HepG2 (cell line): Measurements from ENCODE around the gene ZNF503. TPM values are rescaled to one million over a fixed set of nuclear protein-coding genes. Genes with fewer than 3 reads are reported as not detected.

Source experiments
- ATAC-seq: fragments of 200-7000 bp; cut with Tn5 transposase; 3 replicates; pipeline ENCODE4 v1.9.1; 2020; ENCODE audit warnings: mild to moderate bottlenecking, moderate library complexity
- BruUV-seq: library from RNA; stranded (reverse); fragments of 400-500 nt; replicated peaks from 2 replicates; lab custom pipeline; 2021; lab: Mats Ljungman, UMichigan
- CTCF ChIA-PET: fragments of 300-600 bp; formaldehyde crosslinking; extraction: SDS; loops from one replicate; lab custom pipeline; 2021; ENCODE audit warnings: low total read pairs, inconsistent platforms, low intra/inter-chr PET ratio; lab: Yijun Ruan, JAX
- POLR2A ChIA-PET: fragments of 350-600 bp; sonication (Branson Sonifier 250); formaldehyde crosslinking; loops from one replicate; lab custom pipeline; 2020; ENCODE audit warnings: antibody characterized with exemption, inconsistent platforms; lab: Yijun Ruan, JAX
- DNase-seq: peaks from one replicate; pipeline ENCODE4 v3.0.0-alpha.2; 2015; ENCODE audit warnings: low spot score
- FAIRE-seq: peaks from 3 replicates; lab custom pipeline; 2011; peaks lifted over from hg19 to GRCh38; lab: Jason Lieb, UNC
- H2AFZ ChIP-seq: one replicate; pipeline ENCODE4 v1.6.1; 2011; ENCODE audit warnings: low read length, inconsistent platforms
- H3K27ac ChIP-seq: fragments of 300-600 bp; 3 replicates; pipeline ENCODE4 v1.8.0; 2011; ENCODE audit warnings: mixed run types, mild to moderate bottlenecking, mixed read lengths, low read length, inconsistent platforms; ENCODE audit not compliant: insufficient read depth; ENCODE audit errors: extremely low read length
- H3K27me3 ChIP-seq, 2 experiments: fragments of 200-600 bp in 1 of 2; 2 replicates in 1 of 2; 3 replicates in 1 of 2; pipeline versions ENCODE4 v1.6.0 to v1.8.0; 2011; ENCODE audit warnings: low read length in 2 of 2, mild to moderate bottlenecking in 2 of 2, moderate library complexity in 2 of 2, inconsistent platforms in 1 of 2; ENCODE audit not compliant: insufficient read depth in 2 of 2, control insufficient read depth in 1 of 2
- H3K36me3 ChIP-seq, 2 experiments: fragments of 200-600 bp in 1 of 2; replicated peaks in 1 of 2; 2 replicates in 1 of 2; 3 replicates in 1 of 2; pipeline versions ENCODE4 v1.5.1 to v1.8.0; 2011; ENCODE audit warnings: low read length in 2 of 2, inconsistent platforms in 1 of 2; ENCODE audit not compliant: insufficient read depth in 2 of 2, control insufficient read depth in 1 of 2
- H3K4me1 ChIP-seq: 2 replicates; pipeline ENCODE4 v1.5.1; 2012; ENCODE audit warnings: low read length, inconsistent platforms; ENCODE audit not compliant: insufficient read depth
- H3K4me2 ChIP-seq: 2 replicates; pipeline ENCODE4 v1.6.0; 2011; ENCODE audit warnings: low read depth, low read length, inconsistent platforms
- H3K4me3 ChIP-seq, 3 experiments: fragments of 200-600 bp in 1 of 3; sonication (generic), shearing (Covaris generic) in 1 of 3; replicated peaks in 1 of 3; 2 replicates each; pipeline ENCODE4 v1.5.1; 2011 to 2016; ENCODE audit warnings: low read length in 3 of 3, inconsistent platforms in 2 of 3, low read depth in 2 of 3, mild to moderate bottlenecking in 2 of 3, control low read depth in 1 of 3, mixed read lengths in 1 of 3; ENCODE audit not compliant: insufficient read depth in 1 of 3
- H3K79me2 ChIP-seq: one replicate; pipeline ENCODE4 v1.6.1; 2011; ENCODE audit warnings: low read length, inconsistent platforms; ENCODE audit not compliant: insufficient read depth
- H3K9ac ChIP-seq: 2 replicates; pipeline ENCODE4 v1.6.0; 2011; ENCODE audit warnings: mild to moderate bottlenecking, low read depth, low read length, inconsistent platforms; ENCODE audit not compliant: insufficient read depth
- H3K9me3 ChIP-seq: 2 replicates; pipeline ENCODE4 v1.5.1; 2012; ENCODE audit warnings: mild to moderate bottlenecking, low read length
- H4K20me1 ChIP-seq: 2 replicates; pipeline ENCODE4 v1.6.0; 2011; ENCODE audit warnings: inconsistent platforms, mild to moderate bottlenecking, low read length, moderate library complexity; ENCODE audit not compliant: insufficient read depth
- ETV5 ChIP-seq: IDR thresholded peaks from 2 replicates; pipeline ENCODE4 v1.6.1; 2018; ENCODE audit warnings: missing biosample characterization, missing genetic modification reagents, inconsistent platforms, borderline replicate concordance
- FOSL2 ChIP-seq: sonication (generic); formaldehyde crosslinking; IDR thresholded peaks from 2 replicates; pipeline ENCODE4 v1.4.0; 2020; ENCODE audit warnings: missing genetic modification reagents
- GTF3A ChIP-seq: sonication (generic); formaldehyde crosslinking; conservative IDR thresholded peaks from 2 replicates; pipeline ENCODE4 v1.4.0; 2020; ENCODE audit warnings: mild to moderate bottlenecking, missing genetic modification reagents
- HOMEZ ChIP-seq: IDR thresholded peaks from 2 replicates; pipeline ENCODE4 v1.6.1; 2016; ENCODE audit warnings: low read depth
- LCORL ChIP-seq, 2 experiments: fragments of 450-650 bp in 1 of 2; sonication (generic) in 1 of 2; formaldehyde crosslinking in 1 of 2; IDR thresholded peaks; 2 replicates each; pipeline versions ENCODE4 v1.5.0 to v1.6.1; 2017 to 2020; ENCODE audit warnings: antibody characterized with exemption in 1 of 2, missing genetic modification reagents in 1 of 2
- MED1 ChIP-seq: sonication (generic); formaldehyde crosslinking; IDR thresholded peaks from 2 replicates; pipeline ENCODE4 v1.4.0; 2020; ENCODE audit warnings: missing genetic modification reagents
- RARA ChIP-seq: IDR thresholded peaks from 2 replicates; pipeline ENCODE4 v1.6.1; 2016; ENCODE audit warnings: missing genetic modification reagents, missing compliant biosample characterization
- RFXANK ChIP-seq: IDR thresholded peaks from 2 replicates; pipeline ENCODE4 v1.6.1; 2016
- SALL1 ChIP-seq: sonication (generic); formaldehyde crosslinking; IDR thresholded peaks from 2 replicates; pipeline ENCODE4 v1.8.0; 2022; ENCODE audit warnings: mild to moderate bottlenecking, missing genetic modification reagents
- SAP130 ChIP-seq: IDR thresholded peaks from 2 replicates; pipeline ENCODE4 v1.6.1; 2016; ENCODE audit warnings: low read depth
- SRSF9 ChIP-seq: fragments of 200-400 bp; formaldehyde crosslinking; IDR thresholded peaks from 2 replicates; pipeline ENCODE4 v1.6.1; 2018; ENCODE audit warnings: borderline replicate concordance, mild to moderate bottlenecking, low read depth, low read length; ENCODE audit not compliant: insufficient read depth, poor library complexity, severe bottlenecking
- ZNF687 ChIP-seq: sonication (generic); formaldehyde crosslinking; IDR thresholded peaks from 2 replicates; pipeline ENCODE4 v1.5.1; 2020; ENCODE audit warnings: mild to moderate bottlenecking, missing genetic modification reagents, moderate library complexity
- ZSCAN22 ChIP-seq: sonication (generic); formaldehyde crosslinking; IDR thresholded peaks from 2 replicates; pipeline ENCODE4 v1.4.0; 2020; ENCODE audit warnings: mild to moderate bottlenecking, missing genetic modification reagents
- WGBS: methylation state at CpG from one replicate; pipeline ENCODE4 v1.1.6; 2017; ENCODE audit warnings: low lambda C conversion rate; 5-methylcytosine and 5-hydroxymethylcytosine counted together
- in situ Hi-C: cut with HindIII; loops from 2 replicates; pipeline ENCODE4 v1.10.0; 2017; ENCODE audit warnings: low pct_unique_long_range_greater_than_20kb; ENCODE audit not compliant: extremely low pct_ligation_motif_present
- intact Hi-C: fragments of 100-400 bp; cut with micrococcal nuclease; formaldehyde crosslinking; loops from one replicate; pipeline ENCODE4 v1.10.0; 2022; ENCODE audit not compliant: unreplicated experiment
- polyA plus RNA-seq, 8 experiments: library from polyadenylated mRNA; depleted of rRNA in 3 of 8; stranded (reverse) in 7 of 8; unstranded in 1 of 8; fragments of >200 nt; fragmentation: Illumina TruSeq in 4 of 8; extraction: Trizol in 4 of 8; gene quantifications; 2 replicates each; pipeline versions ENCODE4 v1.2.1 to v1.2.3, GENCODE V29; 2011 to 2016; ENCODE audit warnings: low read depth in 4 of 8, missing spikeins in 1 of 8, mixed read lengths in 1 of 8; ENCODE audit not compliant: insufficient read depth in 1 of 8
- total RNA-seq, 5 experiments: library from RNA; depleted of rRNA; stranded (reverse); fragments of >200 nt; fragmentation: Illumina TruSeq; extraction: Trizol; gene quantifications; 2 replicates each; pipeline ENCODE4 v1.2.3, GENCODE V29; 2016; ENCODE audit warnings: low read depth in 1 of 5

The ZNF503 gene
- total and polyA plus RNA-seq, 2 of the 13 experiments (the other 11 are each of a cell fraction or from before 2014, with no cell fraction given): 2.7 to 8.3 TPM

- peak; percentile 80 for FAIRE-seq
- H3K27ac ChIP-seq: no peak overlapping the region
- in situ Hi-C loops: no loop called here
These were observed 27.0 kb upstream of the ZNF503 start for GRCh38 chr10:75428434-75429158.

More at GRCh38 chr10:75428434-75429158, 27.0 kb upstream of the ZNF503 start:
- peak; percentile 23; the same call in 1 of the 2 replicates for TF ChIP-seq ZNF687 (CRISPR knock-in tag)
- TF ChIP-seq SALL1 (CRISPR knock-in tag): no peak
- no peak for TF ChIP-seq ZSCAN22 (CRISPR knock-in tag)
- TF ChIP-seq SAP130 (CRISPR knock-in tag): peak; percentile 19; the same call in 1 of the 2 replicates
- TF ChIP-seq GTF3A (CRISPR knock-in tag): no peak
- TF ChIP-seq RARA (CRISPR knock-in tag): 0 out of 2 replicates have a peak, but pooled peaks have one; percentile 12
- no peak for TF ChIP-seq RFXANK (CRISPR knock-in tag)
- peak; percentile 77 for TF ChIP-seq FOSL2
- no peak for TF ChIP-seq SRSF9
- TF ChIP-seq HOMEZ (CRISPR knock-in tag): peak; percentile 29; the same call in 1 of the 2 replicates
- TF ChIP-seq LCORL (IDR thresholded peaks at IDR 0.05): no peak
- peak; percentile 36; the same call in 1 of the 2 replicates for TF ChIP-seq LCORL (CRISPR knock-in tag; IDR thresholded peaks at IDR 0.05)
- TF ChIP-seq ETV5 (CRISPR knock-in tag): peak; percentile 33; the same call in 1 of the 2 replicates
- TF ChIP-seq MED1 (CRISPR knock-in tag): 0 out of 2 replicates have a peak, but pooled peaks have one; percentile 12
- CTCF ChIA-PET: no interaction called here
- WGBS: 25% methylated on average over 8 of the region's 9 CpGs
- Histone ChIP-seq H3K27me3 (no peaks in the 10 kb centered on the region), H3K79me2 (peaks cover 19% of the 10 kb centered on the region), H2AFZ (peak overlapping the region; percentile 11), H3K4me3 (no peak overlapping the region), H4K20me1 (no peaks in the 10 kb centered on the region), H3K9ac (peak overlapping the region; percentile 26; the same call in 1 of the 2 replicates), H3K9me3 (no peaks in the 10 kb centered on the region), H3K36me3 (no peaks in the 10 kb centered on the region), H3K4me2 (peak overlapping the region; percentile 54), H3K4me1 (peaks cover 66% of the 10 kb centered on the region)
- intact Hi-C loops: loop anchor here (1.0 kb wide), 1 partner anchor 27 kb away; the partner anchor contains the start of gene ZNF503
- no TSS peak for BruUV-seq
- 0 out of 3 replicates have a peak, but pooled peaks have one; percentile 2 for ATAC-seq
- DNase-seq: no peak
- POLR2A ChIA-PET: interaction anchor here (1.1 to 12.3 kb wide), 4 partner anchors 12 to 622 kb away, joined by 4 to 219 read pairs (median 13); partner anchors contain the start of gene ZNF503
